Mesenchymal stem cell (in vitro differentiated cells and primary cell): ENCODE data around the gene MED17.

Experiments used
- DNase-seq: peaks from one replicate; pipeline ENCODE4 v3.0.0-alpha.2; 2013
- H2AFZ ChIP-seq: one replicate; pipeline ENCODE4 v1.6.1; 2013; ENCODE audit warnings: low read depth, mild to moderate bottlenecking, control low read depth, inconsistent platforms, low read length, moderate library complexity
- H2AK5ac ChIP-seq: 2 replicates; pipeline ENCODE4 v1.6.1; 2013; ENCODE audit warnings: low read length, moderate library complexity, mild to moderate bottlenecking, inconsistent platforms; ENCODE audit not compliant: severe bottlenecking
- H2BK120ac ChIP-seq: one replicate; pipeline ENCODE4 v1.6.1; 2013; ENCODE audit warnings: low read depth, mild to moderate bottlenecking, inconsistent platforms, low read length, moderate library complexity
- H2BK12ac ChIP-seq, 2 experiments: one replicate each; pipeline ENCODE4 v1.6.1; 2013; ENCODE audit warnings: inconsistent platforms in 2 of 2, low read length in 2 of 2, mild to moderate bottlenecking in 2 of 2, moderate library complexity in 2 of 2, control low read depth in 1 of 2
- H2BK15ac ChIP-seq: one replicate; pipeline ENCODE4 v1.6.1; 2013; ENCODE audit warnings: mild to moderate bottlenecking, low read depth, inconsistent platforms; ENCODE audit not compliant: poor library complexity, severe bottlenecking
- H2BK5ac ChIP-seq: 2 replicates; pipeline ENCODE4 v1.6.1; 2013; ENCODE audit warnings: low read depth, mild to moderate bottlenecking, low read length, control low read depth, inconsistent platforms; ENCODE audit not compliant: poor library complexity, severe bottlenecking
- H3K14ac ChIP-seq, 2 experiments: one replicate each; pipeline ENCODE4 v1.6.1; 2013; ENCODE audit warnings: inconsistent platforms in 2 of 2, low read length in 2 of 2, control low read depth in 1 of 2, mild to moderate bottlenecking in 1 of 2, moderate library complexity in 1 of 2
- H3K18ac ChIP-seq, 2 experiments: one replicate each; pipeline ENCODE4 v1.6.1; 2013; ENCODE audit warnings: inconsistent platforms in 2 of 2, low read length in 2 of 2, control low read depth in 1 of 2, low read depth in 1 of 2, mild to moderate bottlenecking in 1 of 2
- H3K23ac ChIP-seq, 2 experiments: one replicate each; pipeline ENCODE4 v1.6.1; 2013; ENCODE audit warnings: inconsistent platforms in 2 of 2, low read length in 2 of 2, mild to moderate bottlenecking in 2 of 2, moderate library complexity in 2 of 2, control low read depth in 1 of 2
- H3K27ac ChIP-seq: 2 replicates; pipeline ENCODE4 v1.5.1; 2013; ENCODE audit warnings: mild to moderate bottlenecking, moderate library complexity, low read length, control low read depth, inconsistent platforms; ENCODE audit not compliant: poor library complexity, severe bottlenecking
- H3K27me3 ChIP-seq, 2 experiments: 2 replicates each; pipeline versions ENCODE4 v1.6.1 to v1.7.0; 2013; ENCODE audit warnings: low read length in 2 of 2, mild to moderate bottlenecking in 2 of 2, moderate library complexity in 2 of 2, control low read depth in 1 of 2, inconsistent platforms in 1 of 2; ENCODE audit not compliant: control insufficient read depth in 1 of 2, insufficient read depth in 1 of 2
- H3K36me3 ChIP-seq, 2 experiments: 2 replicates each; pipeline versions ENCODE4 v1.6.1 to v1.7.0; 2013; ENCODE audit warnings: low read length in 2 of 2, control low read depth in 1 of 2, inconsistent platforms in 1 of 2, low read depth in 1 of 2, mild to moderate bottlenecking in 1 of 2; ENCODE audit not compliant: insufficient read depth in 2 of 2, control insufficient read depth in 1 of 2
- H3K4ac ChIP-seq, 2 experiments: one replicate each; pipeline ENCODE4 v1.6.1; 2013; ENCODE audit warnings: inconsistent platforms in 2 of 2, low read length in 2 of 2, mild to moderate bottlenecking in 2 of 2, moderate library complexity in 2 of 2, control low read depth in 1 of 2, low read depth in 1 of 2
- H3K4me1 ChIP-seq: 2 replicates; pipeline ENCODE4 v1.6.1; 2013; ENCODE audit warnings: low read depth, low read length, control low read depth; ENCODE audit not compliant: control insufficient read depth, insufficient read depth
- H3K4me2 ChIP-seq: 2 replicates; pipeline ENCODE4 v1.6.1; 2013; ENCODE audit warnings: low read length, mild to moderate bottlenecking, inconsistent platforms; ENCODE audit not compliant: poor library complexity, severe bottlenecking
- H3K4me3 ChIP-seq, 2 experiments: 2 replicates each; pipeline versions ENCODE4 v1.5.1 to v1.7.0; 2013; ENCODE audit warnings: low read length in 2 of 2, mild to moderate bottlenecking in 2 of 2, control low read depth in 1 of 2, low read depth in 1 of 2; ENCODE audit not compliant: insufficient read depth in 1 of 2
- H3K79me1 ChIP-seq: replicated peaks from 2 replicates; pipeline ENCODE4 v1.6.1; 2013; ENCODE audit warnings: mild to moderate bottlenecking, control low read depth, low read length, inconsistent platforms; ENCODE audit not compliant: poor library complexity, severe bottlenecking
- H3K9ac ChIP-seq: 2 replicates; pipeline ENCODE4 v1.7.0; 2013; ENCODE audit warnings: mild to moderate bottlenecking, low read length, moderate library complexity
- H3K9me3 ChIP-seq: 2 replicates; pipeline ENCODE4 v1.7.0; 2013; ENCODE audit warnings: mild to moderate bottlenecking, low read length; ENCODE audit not compliant: control insufficient read depth
- H4K8ac ChIP-seq: one replicate; pipeline ENCODE4 v1.6.1; 2013; ENCODE audit warnings: inconsistent platforms, mild to moderate bottlenecking, low read length, moderate library complexity
- H4K91ac ChIP-seq: one replicate; pipeline ENCODE4 v1.6.1; 2013; ENCODE audit warnings: mild to moderate bottlenecking, low read length, inconsistent platforms
- WGBS: methylation state at CpG from one replicate; pipeline ENCODE4 v1.1.7; 2013; ENCODE audit warnings: mixed read lengths; 5-methylcytosine and 5-hydroxymethylcytosine counted together

Gene MED17

DNA sequence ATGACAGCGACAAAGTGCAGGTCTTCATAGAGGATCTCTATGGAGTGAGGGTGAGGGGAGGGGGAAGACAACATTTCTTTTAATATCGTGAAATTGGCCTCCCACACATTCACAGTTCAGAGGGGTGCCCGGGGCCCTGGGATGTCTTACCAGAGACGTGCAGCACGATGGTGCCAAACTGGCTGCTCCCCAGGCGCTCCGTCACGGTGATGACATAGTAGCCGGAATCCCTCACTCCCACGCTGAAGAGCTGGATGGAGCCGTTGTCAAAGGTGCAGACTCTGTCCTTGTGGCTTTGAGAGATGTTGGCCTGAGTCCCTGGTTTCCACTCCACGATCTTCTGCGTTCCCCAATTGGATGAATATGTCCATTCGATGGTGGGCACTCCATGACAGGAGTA lies 36.8 kb downstream of the MED17 start:
- 92% methylated on average over 13 of the region's 14 CpGs for WGBS
- no peak overlapping the region for H2AFZ ChIP-seq

DNA sequence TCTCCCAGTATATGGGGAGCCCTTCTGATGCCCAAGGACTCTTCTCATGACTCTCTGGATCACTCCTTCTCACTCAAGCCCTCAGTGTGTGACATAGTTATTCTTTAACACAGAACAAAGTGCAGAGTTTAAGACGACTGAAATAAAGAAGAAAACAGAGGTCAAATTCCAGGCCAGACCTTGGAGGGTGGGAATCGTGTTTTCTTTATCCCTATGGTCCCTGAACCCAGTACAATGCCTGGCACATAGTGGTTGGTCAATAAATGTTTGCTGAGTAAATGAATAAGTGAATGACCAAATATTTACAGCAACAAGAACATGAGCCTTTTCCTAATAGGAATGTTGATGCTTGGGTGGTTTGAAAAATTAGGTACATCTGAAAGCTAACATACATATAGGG lies 37.5 kb downstream of the MED17 start:
- no peak overlapping the region for H2AK5ac ChIP-seq
- WGBS, result 81% methylated on average over 2 of the region's 2 CpGs
- H3K79me1 ChIP-seq, result no peaks in the 10 kb centered on the region

More for the DNA sequence above, 36.8 kb downstream of the MED17 start:
- H3K18ac ChIP-seq, result no peak overlapping the region
- no peak overlapping the region for H3K14ac ChIP-seq
- no peak overlapping the region for H3K23ac ChIP-seq
- no peak for DNase-seq
- no peak overlapping the region for H2BK120ac ChIP-seq
- H3K79me1 ChIP-seq, result no peaks in the 10 kb centered on the region
- no peaks in the 10 kb centered on the region for H3K27me3 ChIP-seq
- H2BK12ac ChIP-seq, result no peak overlapping the region
- H2BK15ac ChIP-seq, result no peak overlapping the region
- no peaks in the 10 kb centered on the region for H3K4me1 ChIP-seq
- no peak overlapping the region for H2AK5ac ChIP-seq
- no peak overlapping the region for H4K8ac ChIP-seq
- H3K9ac ChIP-seq, result no peak overlapping the region
- H2BK5ac ChIP-seq, result no peak overlapping the region
- H3K4me3 ChIP-seq, result no peak overlapping the region
- H3K36me3 ChIP-seq, result peaks cover 8% of the 10 kb centered on the region in 2 experiments
- H3K4me2 ChIP-seq, result no peak overlapping the region
- no peak overlapping the region for H3K4ac ChIP-seq
- no peaks in the 10 kb centered on the region for H3K9me3 ChIP-seq
- H4K91ac ChIP-seq, result no peak overlapping the region
- H3K27ac ChIP-seq, result no peak overlapping the region

GRCh38 chr11:93822359-93822758 lies 38.3 kb downstream of the MED17 start:
- H3K79me1 ChIP-seq, result no peaks in the 10 kb centered on the region
- H3K9ac ChIP-seq, result no peak overlapping the region
- H3K14ac ChIP-seq, result no peak overlapping the region
- no peak overlapping the region for H3K4me2 ChIP-seq
- no peak overlapping the region for H2BK12ac ChIP-seq
- no peak overlapping the region for H3K4ac ChIP-seq
- no peak overlapping the region for H3K27ac ChIP-seq
- no peak overlapping the region for H2BK120ac ChIP-seq
- peaks cover 1% of the 10 kb centered on the region for H3K4me1 ChIP-seq
- H2BK15ac ChIP-seq, result no peak overlapping the region
- peaks cover 2 to 4% of the 10 kb centered on the region in 2 experiments for H3K36me3 ChIP-seq
- DNase-seq, result no peak
- WGBS, result 91% methylated on average over 5 of the region's 5 CpGs
- no peak overlapping the region for H2BK5ac ChIP-seq
- H2AFZ ChIP-seq, result no peak overlapping the region
- no peak overlapping the region for H4K8ac ChIP-seq
- no peaks in the 10 kb centered on the region for H3K9me3 ChIP-seq
- H3K4me3 ChIP-seq, result no peak overlapping the region
- H4K91ac ChIP-seq, result no peak overlapping the region
- H3K27me3 ChIP-seq, result no peaks in the 10 kb centered on the region
- H3K18ac ChIP-seq, result no peak overlapping the region
- no peak overlapping the region for H3K23ac ChIP-seq
- no peak overlapping the region for H2AK5ac ChIP-seq

More for the DNA sequence above, 37.5 kb downstream of the MED17 start:
- no peak for DNase-seq
- H3K23ac ChIP-seq, result no peak overlapping the region
- H2BK120ac ChIP-seq, result no peak overlapping the region
- no peak overlapping the region for H3K4me3 ChIP-seq
- no peak overlapping the region for H3K14ac ChIP-seq
- H3K27me3 ChIP-seq, result no peaks in the 10 kb centered on the region
- no peak overlapping the region for H3K27ac ChIP-seq
- H3K9me3 ChIP-seq, result no peaks in the 10 kb centered on the region
- H2BK5ac ChIP-seq, result no peak overlapping the region
- H4K8ac ChIP-seq, result no peak overlapping the region
- H3K4me2 ChIP-seq, result no peak overlapping the region
- no peak overlapping the region for H2AFZ ChIP-seq
- no peak overlapping the region for H3K18ac ChIP-seq
- H4K91ac ChIP-seq, result no peak overlapping the region
- no peak overlapping the region for H3K9ac ChIP-seq
- H3K36me3 ChIP-seq, result peaks cover 5 to 7% of the 10 kb centered on the region in 2 experiments
- H3K4me1 ChIP-seq, result no peaks in the 10 kb centered on the region
- H2BK12ac ChIP-seq, result no peak overlapping the region
- no peak overlapping the region for H3K4ac ChIP-seq
- H2BK15ac ChIP-seq, result no peak overlapping the region

DNA sequence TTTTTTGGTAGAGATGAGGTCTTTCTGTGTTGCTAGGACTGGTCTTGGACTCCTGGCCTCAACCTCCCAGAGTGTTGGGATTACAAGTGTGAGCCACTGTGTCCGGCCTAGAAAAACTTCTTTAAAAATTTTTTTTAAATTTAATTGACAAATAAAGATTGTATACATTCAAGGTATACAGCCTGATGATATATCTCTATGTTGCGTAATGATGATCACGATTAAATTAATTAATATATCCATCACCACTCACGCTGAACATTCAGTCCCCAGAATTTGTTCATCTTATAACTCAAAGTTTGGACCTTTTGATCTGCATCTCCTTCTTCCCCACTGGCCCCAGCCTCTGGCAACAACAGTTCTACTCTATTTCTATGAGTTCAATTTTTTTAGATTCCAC lies 39.1 kb downstream of the MED17 start:
- Histone ChIP-seq H3K9ac (no peak overlapping the region), H3K4me3 (no peak overlapping the region), H2BK5ac (no peak overlapping the region), H3K27me3 (no peaks in the 10 kb centered on the region), H2BK15ac (no peak overlapping the region), H3K4me2 (no peak overlapping the region), H3K14ac (no peak overlapping the region), H3K27ac (no peak overlapping the region), H3K4ac (no peak overlapping the region), H3K23ac (no peak overlapping the region), H4K8ac (no peak overlapping the region), H3K79me1 (no peaks in the 10 kb centered on the region), H3K9me3 (no peaks in the 10 kb centered on the region), H3K36me3 (peaks cover 0 to 4% of the 10 kb centered on the region in 2 experiments), H2AK5ac (no peak overlapping the region), H3K18ac (no peak overlapping the region), H4K91ac (no peak overlapping the region), H2BK120ac (no peak overlapping the region), H2AFZ (no peak overlapping the region), H2BK12ac (no peak overlapping the region), H3K4me1 (peaks cover 1% of the 10 kb centered on the region)
- DNase-seq, result no peak
- WGBS, result 100% methylated on average over 3 of the region's 4 CpGs
